Measurements from ENCODE around the gene MRGPRD. TPM values are rescaled to one million over a fixed set of nuclear protein-coding genes. Genes with fewer than 3 reads are reported as not detected.

The MRGPRD gene
- total RNA-seq, 1 experiment from 2014 or later: not detected

GRCh38 chr11:68940651-68941323 lies 40.0 kb downstream of the MRGPRD start:
- in situ Hi-C loops (cut with HindIII; ENCODE audit: low pct_unique_long_range_greater_than_20kb, low sequenced_read_pairs): no loop called here

GRCh38 chr11:68939583-68940555 lies 40.9 kb downstream of the MRGPRD start:
- in situ Hi-C loops (cut with HindIII; ENCODE audit: low pct_unique_long_range_greater_than_20kb, low sequenced_read_pairs): no loop called here
- no peak for DNase-seq (ENCODE audit: low read depth)

More at GRCh38 chr11:68940651-68941323, 40.0 kb downstream of the MRGPRD start:
- DNase-seq (ENCODE audit: low read depth): no peak

- in situ Hi-C loops (cut with HindIII; ENCODE audit: low pct_unique_long_range_greater_than_20kb, low sequenced_read_pairs): no loop called here
- DNase-seq (ENCODE audit: low read depth): no peak
Observed at GRCh38 chr11:68938816-68939582, 41.8 kb downstream of the MRGPRD start.

GRCh38 chr11:68938088-68938487 lies 42.7 kb downstream of the MRGPRD start:
- DNase-seq (ENCODE audit: low read depth): no peak
- in situ Hi-C loops (cut with HindIII; ENCODE audit: low pct_unique_long_range_greater_than_20kb, low sequenced_read_pairs): no loop called here

- in situ Hi-C loops (cut with HindIII; ENCODE audit: low pct_unique_long_range_greater_than_20kb, low sequenced_read_pairs): no loop called here
- DNase-seq (ENCODE audit: low read depth): no peak
Observed at GRCh38 chr11:68936676-68937620, 43.8 kb downstream of the MRGPRD start.

- in situ Hi-C loops (cut with HindIII; ENCODE audit: low pct_unique_long_range_greater_than_20kb, low sequenced_read_pairs): no loop called here
- DNase-seq (ENCODE audit: low read depth): no peak
Observed at GRCh38 chr11:68936358-68936636, 44.5 kb downstream of the MRGPRD start.

- in situ Hi-C loops (cut with HindIII; ENCODE audit: low pct_unique_long_range_greater_than_20kb, low sequenced_read_pairs): no loop called here
- no peak for DNase-seq (ENCODE audit: low read depth)
Observed at GRCh38 chr11:68935516-68936357, 45.0 kb downstream of the MRGPRD start.

- in situ Hi-C loops (cut with HindIII; ENCODE audit: low pct_unique_long_range_greater_than_20kb, low sequenced_read_pairs): no loop called here
Observed at GRCh38 chr11:68935066-68935465, 45.7 kb downstream of the MRGPRD start.

GRCh38 chr11:68934666-68935065 lies 46.1 kb downstream of the MRGPRD start:
- DNase-seq (ENCODE audit: low read depth): no peak
- in situ Hi-C loops (cut with HindIII; ENCODE audit: low pct_unique_long_range_greater_than_20kb, low sequenced_read_pairs): no loop called here

More at GRCh38 chr11:68935066-68935465, 45.7 kb downstream of the MRGPRD start:
- DNase-seq (ENCODE audit: low read depth): no peak

GRCh38 chr11:68934321-68934645 lies 46.5 kb downstream of the MRGPRD start:
- no peak for DNase-seq (ENCODE audit: low read depth)
- in situ Hi-C loops (cut with HindIII; ENCODE audit: low pct_unique_long_range_greater_than_20kb, low sequenced_read_pairs): no loop called here

GRCh38 chr11:68933605-68934320 lies 47.0 kb downstream of the MRGPRD start:
- no peak for DNase-seq (ENCODE audit: low read depth)
- in situ Hi-C loops (cut with HindIII; ENCODE audit: low pct_unique_long_range_greater_than_20kb, low sequenced_read_pairs): no loop called here

- in situ Hi-C loops (cut with HindIII; ENCODE audit: low pct_unique_long_range_greater_than_20kb, low sequenced_read_pairs): no loop called here
- no peak for DNase-seq (ENCODE audit: low read depth)
Observed at GRCh38 chr11:68932933-68933577, 47.7 kb downstream of the MRGPRD start.

- DNase-seq (ENCODE audit: low read depth): no peak
- in situ Hi-C loops (cut with HindIII; ENCODE audit: low pct_unique_long_range_greater_than_20kb, low sequenced_read_pairs): no loop called here
Observed at GRCh38 chr11:68932358-68932757, 48.4 kb downstream of the MRGPRD start.

- in situ Hi-C loops (cut with HindIII; ENCODE audit: low pct_unique_long_range_greater_than_20kb, low sequenced_read_pairs): no loop called here
- no peak for DNase-seq (ENCODE audit: low read depth)
Observed at GRCh38 chr11:68931911-68932310, 48.9 kb downstream of the MRGPRD start.

- DNase-seq (ENCODE audit: low read depth): no peak
- in situ Hi-C loops (cut with HindIII; ENCODE audit: low pct_unique_long_range_greater_than_20kb, low sequenced_read_pairs): no loop called here
Observed at GRCh38 chr11:68930991-68931855, 49.6 kb downstream of the MRGPRD start.

Measured in Caki2 (cell line).